ENCODE results near the gene OIT3. TPM values are rescaled to one million over a fixed set of nuclear protein-coding genes. Genes with fewer than 3 reads are reported as not detected.

The OIT3 gene
- polyA plus RNA-seq (ENCODE audit: insufficient read length in 4 of 4) = 1 to 10 TPM; 2.8 to 3.8 (median 3.3) TPM

DNA sequence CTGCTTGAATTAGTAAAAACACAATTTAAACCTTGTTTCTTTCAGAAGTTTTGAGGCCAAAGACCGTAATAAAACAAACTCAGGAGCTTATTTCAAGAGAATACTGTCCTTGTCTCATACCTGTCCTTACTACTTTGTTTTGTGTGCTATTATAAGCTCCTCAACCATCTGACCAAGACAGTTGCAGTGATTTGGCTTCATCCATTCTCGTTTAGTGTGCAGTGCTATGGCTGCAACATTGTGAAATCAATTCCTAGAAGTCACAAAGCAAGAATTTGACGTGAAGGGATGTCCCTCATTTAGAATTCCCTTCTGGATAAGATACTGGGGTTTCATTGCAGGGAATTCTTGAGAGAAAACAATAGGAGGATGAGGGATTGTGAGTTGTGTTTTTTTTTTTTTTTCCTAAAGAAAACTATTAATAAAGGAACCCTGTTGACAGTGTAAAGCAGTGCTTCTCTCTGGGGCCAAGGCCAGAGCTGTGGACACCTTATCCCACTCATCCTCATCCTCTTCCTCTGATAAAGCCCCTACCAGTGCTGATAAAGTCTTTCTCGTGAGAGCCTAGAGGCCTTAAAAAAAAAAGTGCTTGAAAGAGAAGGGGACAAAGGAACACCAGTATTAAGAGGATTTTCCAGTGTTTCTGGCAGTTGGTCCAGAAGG, at the start of gene OIT3:
Gene OIT3 (plus strand): TSS at position 604 of the 663 bp plus-strand sequence. CDS start 60 bp downstream, outside the sequence.
- no peak for DNase-seq (ENCODE audit: low read depth in 4 of 4, low spot score in 3 of 4)

DNA sequence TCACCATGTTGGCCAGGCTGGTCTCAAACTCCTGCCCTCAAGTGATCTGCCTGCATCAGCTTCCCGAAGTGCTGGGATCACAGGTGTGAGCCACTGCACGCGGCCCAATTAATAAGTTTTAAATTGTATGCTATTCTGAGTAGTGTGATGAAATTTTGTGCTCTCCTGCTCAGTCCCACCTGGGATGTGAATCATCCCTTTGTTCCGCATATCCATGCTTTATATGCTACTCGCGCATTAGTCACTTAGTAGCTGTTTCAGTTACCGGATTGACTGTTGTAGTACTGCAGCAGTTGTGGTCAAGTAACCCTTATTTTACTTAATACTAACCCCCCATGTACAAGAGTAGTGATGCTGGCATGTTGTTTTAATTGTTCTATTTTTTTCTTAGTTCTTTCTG, 47.3 kb upstream of the OIT3 start:
- no peak for DNase-seq (ENCODE audit: low read depth in 4 of 4, low spot score in 3 of 4)

GRCh38 chr10:72847681-72848080, 45.9 kb upstream of the OIT3 start:
- DNase-seq (ENCODE audit: low read depth in 4 of 4, low spot score in 3 of 4) = no peak

DNA sequence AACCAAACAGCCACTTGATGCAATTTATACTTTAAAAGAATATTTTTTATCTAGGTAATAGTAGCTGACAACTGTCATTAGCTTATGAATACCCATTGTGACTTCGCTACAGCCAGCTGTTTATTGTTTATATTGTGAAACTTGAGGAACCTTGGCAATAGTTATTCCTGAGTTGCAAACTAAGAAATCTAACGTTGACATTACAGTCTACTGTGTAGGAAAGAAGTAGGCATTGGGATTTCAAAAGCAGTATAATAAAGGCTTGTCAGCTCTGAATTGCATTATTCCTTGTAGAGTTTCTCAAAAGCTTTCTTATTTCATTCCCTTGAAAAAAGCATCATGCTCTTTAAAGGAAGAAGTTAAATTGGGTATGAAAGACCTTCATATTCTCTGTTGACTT, 42.7 kb upstream of the OIT3 start:
- no peak for DNase-seq (ENCODE audit: low read depth in 4 of 4, low spot score in 3 of 4)

GRCh38 chr10:72851509-72851908, 42.0 kb upstream of the OIT3 start:
- no peak for DNase-seq (ENCODE audit: low read depth in 4 of 4, low spot score in 3 of 4)

DNA sequence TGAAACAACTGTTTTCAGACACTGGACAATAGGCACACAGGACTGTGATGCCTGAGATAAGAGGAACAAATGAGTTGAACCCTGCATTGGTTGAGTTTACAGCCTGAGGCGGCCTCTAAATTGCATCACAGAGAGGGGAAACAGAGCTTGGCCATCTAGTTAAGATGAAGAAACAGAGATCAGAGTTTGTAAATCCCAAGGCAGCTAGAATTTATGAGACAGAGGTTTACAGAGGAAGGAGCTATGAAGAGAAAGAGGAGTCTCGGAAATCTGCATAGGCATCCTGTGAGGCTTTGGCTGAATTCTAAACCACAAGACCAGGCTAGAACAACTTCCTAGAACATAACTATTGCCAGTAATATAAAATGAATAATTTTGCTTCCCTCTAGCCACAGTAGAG, 41.0 kb upstream of the OIT3 start:
- no peak for DNase-seq (ENCODE audit: low read depth in 4 of 4, low spot score in 3 of 4)

GRCh38 chr10:72855129-72855528, 38.4 kb upstream of the OIT3 start:
- DNase-seq (ENCODE audit: low read depth in 4 of 4, low spot score in 3 of 4) = no peak

DNA sequence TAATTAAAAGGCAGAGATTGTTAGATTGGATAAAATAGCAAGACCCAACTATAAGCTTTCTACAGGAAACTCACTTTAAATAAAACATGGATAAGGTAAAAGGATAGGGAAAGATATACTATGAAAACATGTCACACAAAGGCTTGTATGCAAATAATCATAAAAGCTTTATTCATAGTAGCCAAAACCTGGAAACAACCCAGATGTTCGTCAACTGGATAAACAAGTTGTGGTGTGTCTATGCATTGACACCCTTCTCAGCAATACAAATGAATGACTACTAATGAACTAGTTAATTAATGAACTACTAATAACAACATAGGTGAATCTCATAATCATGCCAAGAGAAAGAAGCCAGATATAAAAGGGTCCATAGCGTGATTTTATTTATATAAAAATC, 37.7 kb upstream of the OIT3 start:
- DNase-seq (ENCODE audit: low read depth in 4 of 4, low spot score in 3 of 4) = no peak

GRCh38 chr10:72858067-72858466, 35.5 kb upstream of the OIT3 start:
- DNase-seq (ENCODE audit: low read depth in 4 of 4, low spot score in 3 of 4) = no peak

GRCh38 chr10:72862957-72863356, 30.6 kb upstream of the OIT3 start:
- DNase-seq (ENCODE audit: low read depth in 4 of 4, low spot score in 3 of 4) = no peak

DNA sequence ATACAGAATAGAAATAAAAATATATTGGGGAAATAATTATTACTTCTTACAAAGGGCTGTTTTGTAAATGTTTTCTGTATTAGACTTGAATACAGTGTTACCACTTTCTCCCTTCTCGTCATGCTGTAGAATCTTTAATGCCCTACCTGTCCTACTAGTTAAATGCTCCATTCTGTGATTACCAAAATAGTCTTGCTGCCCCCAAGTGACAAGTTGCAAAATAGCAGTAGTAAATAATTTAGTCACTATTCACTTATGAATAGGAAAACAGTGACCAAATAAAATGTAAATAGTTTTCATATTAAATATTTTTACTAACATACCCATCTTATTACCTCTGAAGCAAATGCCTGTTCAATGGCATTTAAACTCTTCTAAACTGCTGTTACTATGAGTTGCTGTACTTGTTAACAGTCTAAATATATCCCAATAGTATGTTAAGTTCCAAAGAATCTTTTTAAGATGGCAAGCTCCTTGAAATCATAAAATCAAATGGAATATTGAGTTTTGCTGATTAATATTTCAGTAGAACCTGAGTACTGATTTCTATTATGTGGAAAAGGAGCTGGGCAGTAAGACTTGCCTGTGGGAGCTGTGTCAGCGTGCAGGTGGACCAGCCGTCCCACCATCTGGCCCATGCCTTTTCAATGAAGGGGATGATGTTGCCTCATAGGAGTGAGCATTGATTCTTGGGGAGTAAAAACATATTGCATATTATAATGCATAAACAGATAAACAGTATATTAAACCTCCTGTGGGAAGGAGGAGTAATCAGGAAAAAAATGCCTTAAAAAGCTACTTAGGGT, 18.1 kb upstream of the OIT3 start:
- DNase-seq (ENCODE audit: low read depth in 4 of 4, low spot score in 3 of 4) = peak in 1 of 4 donors; percentile 10

DNA sequence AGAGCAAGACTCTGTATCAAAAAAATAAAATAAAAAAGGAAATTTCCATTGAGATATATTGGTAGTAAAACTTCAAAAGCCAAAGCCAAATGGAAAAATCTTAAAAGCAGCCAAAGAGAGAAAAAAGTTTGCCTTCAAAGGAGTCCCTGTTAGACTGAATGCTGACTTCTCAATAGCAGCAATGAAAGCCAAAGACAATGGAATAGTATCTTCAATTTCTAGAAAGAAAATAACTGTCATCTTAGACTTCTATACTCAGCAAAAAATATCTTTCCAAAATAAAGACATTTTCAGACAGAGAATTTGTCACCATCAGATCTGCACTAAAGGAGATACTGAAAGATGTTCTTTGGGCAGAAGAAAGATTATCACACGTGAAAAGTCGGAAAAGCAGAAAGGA, 14.3 kb upstream of the OIT3 start:
- DNase-seq (ENCODE audit: low read depth in 4 of 4, low spot score in 3 of 4) = no peak

GRCh38 chr10:72881291-72881690, 12.2 kb upstream of the OIT3 start:
- no peak for DNase-seq (ENCODE audit: low read depth in 4 of 4, low spot score in 3 of 4)

- DNase-seq (ENCODE audit: low read depth in 4 of 4, low spot score in 3 of 4) = no peak
Measured at GRCh38 chr10:72883861-72884260, 9.7 kb upstream of the OIT3 start.

DNA sequence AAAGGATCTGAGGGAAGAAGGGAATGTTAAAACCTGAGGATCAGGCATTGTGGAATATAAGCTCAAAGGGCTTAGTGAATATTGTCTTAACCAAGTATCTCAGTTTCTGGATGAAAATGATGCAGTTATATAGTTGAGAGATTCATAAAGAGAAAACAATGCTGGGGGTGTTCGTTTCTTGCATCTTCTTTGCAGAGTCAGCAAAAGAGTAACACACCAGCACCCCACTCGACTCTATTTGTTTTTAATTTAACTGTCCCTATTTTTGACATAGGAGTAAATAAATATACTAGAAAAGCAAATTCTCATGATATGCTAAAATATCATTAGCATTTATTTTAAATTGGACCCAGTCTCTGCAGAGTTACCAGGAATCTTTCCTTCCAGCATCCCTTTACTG, 7.6 kb upstream of the OIT3 start:
- no peak for DNase-seq (ENCODE audit: low read depth in 4 of 4, low spot score in 3 of 4)

GRCh38 chr10:72886621-72887020, 6.9 kb upstream of the OIT3 start:
- DNase-seq (ENCODE audit: low read depth in 4 of 4, low spot score in 3 of 4) = no peak

DNA sequence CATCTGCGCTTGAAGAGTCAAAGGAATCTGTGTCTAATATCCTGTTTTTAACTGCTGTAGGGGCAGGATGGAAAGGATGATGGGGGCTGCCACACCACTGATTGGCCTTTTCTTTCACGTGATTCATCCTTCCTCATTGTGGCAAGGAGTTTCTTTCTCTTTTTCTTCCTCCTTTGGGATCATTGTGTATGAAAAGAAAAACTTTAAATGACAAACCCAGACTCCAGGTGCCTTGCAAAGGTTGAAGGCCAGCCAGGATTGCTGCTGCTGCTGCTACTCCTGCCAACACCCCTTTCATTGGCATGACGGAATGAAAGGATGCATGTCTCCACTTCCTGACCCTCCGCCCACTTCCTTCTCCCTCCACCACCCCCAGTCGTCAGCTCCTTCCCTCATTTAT, 6.5 kb upstream of the OIT3 start:
- no peak for DNase-seq (ENCODE audit: low read depth in 4 of 4, low spot score in 3 of 4)

GRCh38 chr10:72888151-72888638, 5.3 kb upstream of the OIT3 start:
- no peak for DNase-seq (ENCODE audit: low read depth in 4 of 4, low spot score in 3 of 4)

DNA sequence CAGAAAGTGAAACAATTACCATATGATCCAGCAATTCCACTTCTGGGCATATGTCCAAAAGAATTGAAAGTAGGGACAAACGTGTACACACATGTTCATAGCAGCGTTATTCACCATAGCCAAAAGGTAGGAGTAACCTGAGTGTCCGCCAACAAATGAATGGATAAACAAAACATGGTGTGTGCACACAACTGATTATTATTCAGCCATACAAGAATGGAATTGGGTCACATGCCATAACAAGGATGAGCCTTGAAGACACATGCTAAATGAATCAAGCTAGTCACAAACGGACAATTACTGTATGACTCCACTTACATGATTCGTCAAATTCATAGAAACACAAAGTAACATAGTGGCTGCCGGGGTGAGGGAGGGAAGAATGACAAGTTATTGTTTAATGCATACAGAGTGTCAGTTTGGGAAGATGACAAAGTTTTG, 4.1 kb upstream of the OIT3 start:
- DNase-seq (ENCODE audit: low read depth in 4 of 4, low spot score in 3 of 4) = no peak

- DNase-seq (ENCODE audit: low read depth in 4 of 4, low spot score in 3 of 4) = no peak
Measured at GRCh38 chr10:72890086-72890485, 3.5 kb upstream of the OIT3 start.

GRCh38 chr10:72895236-72895850, 1.8 kb downstream of the OIT3 start:
- no peak for DNase-seq (ENCODE audit: low read depth in 4 of 4, low spot score in 3 of 4)

Data from right renal pelvis (tissue), 4 donors.